ENCODE results near the gene TMEM212.

Gene TMEM212

DNA sequence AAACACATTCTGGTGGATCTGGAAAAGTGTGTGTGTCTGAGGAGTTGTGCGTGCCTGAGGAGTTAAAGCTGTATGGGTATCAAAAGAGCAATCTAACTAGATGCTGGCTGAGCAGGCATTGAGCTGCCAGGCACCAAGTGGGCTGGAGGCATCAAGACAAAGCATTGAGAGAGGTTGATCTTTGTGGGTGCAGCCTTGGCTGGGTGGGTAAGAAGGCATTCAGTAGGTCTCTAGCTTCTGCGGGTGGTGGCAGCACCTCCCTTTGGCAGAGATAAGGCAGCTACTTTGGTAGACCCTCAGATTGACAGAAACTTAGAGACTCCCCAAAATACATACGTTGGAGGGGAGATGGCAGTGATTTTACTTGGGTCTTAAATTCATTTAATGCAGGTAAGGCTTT lies 15.8 kb upstream of the TMEM212 start:
- DNase-seq (ENCODE audit: low spot score) = no peak
- ChIA-PET POLR2A (ENCODE audit: low non-redundant PET) (no interaction called here), CTCF (no interaction called here)
- no peak overlapping the region for H3K27ac ChIP-seq
- TF ChIP-seq, protein P1, sequence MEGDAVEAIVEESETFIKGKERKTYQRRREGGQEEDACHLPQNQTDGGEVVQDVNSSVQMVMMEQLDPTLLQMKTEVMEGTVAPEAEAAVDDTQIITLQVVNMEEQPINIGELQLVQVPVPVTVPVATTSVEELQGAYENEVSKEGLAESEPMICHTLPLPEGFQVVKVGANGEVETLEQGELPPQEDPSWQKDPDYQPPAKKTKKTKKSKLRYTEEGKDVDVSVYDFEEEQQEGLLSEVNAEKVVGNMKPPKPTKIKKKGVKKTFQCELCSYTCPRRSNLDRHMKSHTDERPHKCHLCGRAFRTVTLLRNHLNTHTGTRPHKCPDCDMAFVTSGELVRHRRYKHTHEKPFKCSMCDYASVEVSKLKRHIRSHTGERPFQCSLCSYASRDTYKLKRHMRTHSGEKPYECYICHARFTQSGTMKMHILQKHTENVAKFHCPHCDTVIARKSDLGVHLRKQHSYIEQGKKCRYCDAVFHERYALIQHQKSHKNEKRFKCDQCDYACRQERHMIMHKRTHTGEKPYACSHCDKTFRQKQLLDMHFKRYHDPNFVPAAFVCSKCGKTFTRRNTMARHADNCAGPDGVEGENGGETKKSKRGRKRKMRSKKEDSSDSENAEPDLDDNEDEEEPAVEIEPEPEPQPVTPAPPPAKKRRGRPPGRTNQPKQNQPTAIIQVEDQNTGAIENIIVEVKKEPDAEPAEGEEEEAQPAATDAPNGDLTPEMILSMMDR (conservative IDR thresholded peaks at IDR 0.05; ENCODE audit: low read depth) = no peak

DNA sequence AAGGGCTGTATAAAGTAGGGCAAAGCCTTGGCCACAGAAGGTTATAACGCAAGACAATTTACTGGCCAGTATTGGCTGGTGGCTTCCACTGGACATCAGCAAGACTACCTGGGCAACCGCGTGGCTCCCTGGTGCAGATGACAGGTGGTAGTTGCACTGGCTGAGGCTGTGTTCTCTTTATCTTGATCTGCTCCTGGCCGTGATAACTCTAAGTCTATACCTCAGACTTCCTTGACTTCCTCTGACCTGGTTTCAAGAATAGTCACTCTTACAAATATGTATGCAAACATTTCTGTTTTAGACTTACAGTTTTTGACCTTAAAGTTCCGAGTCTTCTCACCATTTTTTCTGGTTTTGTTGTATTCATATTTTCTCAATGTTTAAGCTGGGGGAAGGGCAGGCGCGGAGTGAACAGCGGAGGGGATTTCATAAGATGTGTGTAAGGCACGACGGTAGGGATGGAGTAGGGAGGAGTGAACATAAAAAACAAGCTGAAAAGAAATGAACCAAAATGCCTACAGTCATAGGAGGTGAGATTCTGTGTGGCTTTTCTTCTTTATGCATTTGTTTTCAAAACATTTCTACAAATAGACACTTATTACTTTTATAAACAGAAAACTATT lies 15.2 kb upstream of the TMEM212 start:
- H3K27ac ChIP-seq = no peak overlapping the region
- ChIA-PET POLR2A (ENCODE audit: low non-redundant PET) (no interaction called here), CTCF (interaction anchor here (0.5 to 0.6 kb wide), 3 partner anchors 181 to 1069 kb away, joined by 3 read pairs; no protein-coding TSS in a partner anchor)
- DNase-seq (ENCODE audit: low spot score) = no peak
- TF ChIP-seq, protein P1 (conservative IDR thresholded peaks at IDR 0.05; ENCODE audit: low read depth) = no peak

DNA sequence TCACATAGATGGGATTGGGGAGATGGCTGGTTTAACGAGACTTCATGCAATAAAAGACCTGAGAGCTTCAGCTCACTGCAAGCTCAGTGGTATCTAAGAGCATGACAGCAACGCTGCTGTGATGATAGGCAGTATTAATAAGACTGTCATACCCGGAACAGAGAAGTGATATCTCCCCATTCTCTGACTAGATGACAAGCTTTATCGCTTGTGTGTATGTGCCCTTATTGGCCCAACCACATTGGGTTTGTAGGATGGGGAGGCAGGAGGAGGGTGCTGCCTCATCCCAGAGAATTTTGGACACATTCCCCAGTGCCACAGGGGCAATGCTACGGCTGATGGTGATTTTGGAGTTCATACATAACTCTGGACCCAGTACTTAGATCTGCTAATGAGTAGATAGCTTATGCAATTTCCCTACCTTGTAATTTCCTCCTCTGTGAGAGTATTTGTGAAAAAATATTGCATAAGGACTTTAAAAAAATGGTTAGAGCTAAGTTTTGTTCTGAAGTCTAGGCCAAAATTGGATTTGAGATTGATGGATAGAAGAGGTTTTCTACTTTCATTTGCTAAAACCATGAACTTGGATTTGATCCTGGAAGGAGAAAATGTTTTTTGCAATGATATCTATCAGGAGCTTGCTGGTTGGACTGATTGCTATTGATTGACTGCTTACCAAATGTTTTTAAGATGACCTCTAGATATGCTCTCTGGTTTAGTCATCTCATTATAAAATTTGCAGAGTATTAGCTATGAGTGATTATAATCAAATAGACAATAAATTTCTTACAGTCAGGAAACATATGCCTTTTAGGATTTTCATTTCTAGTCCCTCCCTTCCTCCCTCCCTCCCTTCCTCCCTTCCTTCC lies 14.0 kb upstream of the TMEM212 start:
- POLR2A ChIA-PET (ENCODE audit: low non-redundant PET) = interaction anchor here (0.9 kb wide), 1 partner anchor 19 kb away, joined by 3 read pairs; the partner anchor contains the start of gene PLD1
- CTCF ChIA-PET = interaction anchor here (0.6 to 1.4 kb wide), 10 partner anchors 19 to 762 kb away, joined by 3 to 15 read pairs (median 4); no protein-coding TSS in a partner anchor
- DNase-seq (ENCODE audit: low spot score) = no peak
- TF ChIP-seq, protein P1 (conservative IDR thresholded peaks at IDR 0.05; ENCODE audit: low read depth) = no peak
- no peak overlapping the region for H3K27ac ChIP-seq

DNA sequence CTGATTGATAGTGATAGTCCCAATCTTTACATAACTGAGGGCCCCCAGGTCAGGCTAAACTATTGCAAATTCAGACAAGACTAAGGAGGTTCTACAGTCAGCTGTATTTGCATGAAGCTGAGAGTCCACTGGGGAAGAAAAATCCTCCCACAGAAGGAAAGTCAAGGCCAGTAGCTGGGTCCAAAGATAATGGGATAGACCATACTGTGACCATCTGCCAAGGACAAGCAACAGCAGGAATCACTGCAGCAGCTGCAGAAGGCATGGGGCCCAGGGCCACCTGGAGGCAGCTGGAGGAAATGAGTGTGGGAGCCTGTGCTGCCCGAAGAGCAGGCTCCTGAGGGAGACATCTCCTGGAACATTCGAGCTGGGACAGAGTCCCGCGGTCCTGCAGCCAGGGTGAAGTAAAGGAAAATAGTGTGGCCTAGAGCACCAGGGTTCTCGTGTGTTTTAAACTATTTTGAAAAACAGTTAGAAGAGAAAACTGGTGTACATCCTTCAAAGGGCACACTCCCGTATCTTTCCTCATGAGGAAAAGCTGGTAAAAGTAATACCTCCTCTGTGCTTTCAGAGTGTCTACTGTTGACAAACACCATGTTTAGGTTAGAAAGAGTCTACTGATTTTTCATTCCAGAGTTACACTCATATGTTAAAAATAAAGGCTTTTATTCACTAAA lies 13.2 kb upstream of the TMEM212 start:
- H3K27ac ChIP-seq = peak overlapping the region; percentile 35; the same call in 1 of the 2 replicates
- TF ChIP-seq, protein P1 (conservative IDR thresholded peaks at IDR 0.05; ENCODE audit: low read depth) = peak; percentile 64
- POLR2A ChIA-PET (ENCODE audit: low non-redundant PET) = interaction anchor here (0.9 kb wide), 1 partner anchor 20 kb away, joined by 3 read pairs; the partner anchor contains the start of gene PLD1
- peak; percentile 37 for DNase-seq (ENCODE audit: low spot score)
- CTCF ChIA-PET = interaction anchor here (0.6 to 1.4 kb wide), 9 partner anchors 20 to 781 kb away, joined by 3 to 15 read pairs (median 3); no protein-coding TSS in a partner anchor

DNA sequence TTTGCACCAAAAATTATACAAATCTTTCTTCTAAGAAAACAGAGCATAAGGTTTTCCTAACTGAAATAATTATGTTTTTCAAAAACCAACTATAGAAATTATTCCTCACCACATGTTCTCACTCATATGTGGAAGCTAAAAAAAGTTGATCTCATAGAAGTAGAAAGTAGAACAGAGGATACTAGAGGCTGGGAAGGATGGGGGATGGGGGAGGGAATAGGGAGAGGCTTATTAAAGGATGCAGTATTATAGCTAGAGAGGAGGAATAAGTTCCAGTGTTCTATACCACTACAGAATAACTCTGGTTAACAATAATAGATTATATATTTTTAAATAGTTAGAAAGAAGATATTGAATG lies 12.7 kb upstream of the TMEM212 start:
- H3K27ac ChIP-seq = no peak overlapping the region
- POLR2A ChIA-PET (ENCODE audit: low non-redundant PET) = no interaction called here
- TF ChIP-seq, protein P1 (conservative IDR thresholded peaks at IDR 0.05; ENCODE audit: low read depth) = no peak
- DNase-seq (ENCODE audit: low spot score) = no peak
- CTCF ChIA-PET = interaction anchor here (0.5 to 1.4 kb wide), 9 partner anchors 21 to 781 kb away, joined by 3 to 15 read pairs (median 3); no protein-coding TSS in a partner anchor

DNA sequence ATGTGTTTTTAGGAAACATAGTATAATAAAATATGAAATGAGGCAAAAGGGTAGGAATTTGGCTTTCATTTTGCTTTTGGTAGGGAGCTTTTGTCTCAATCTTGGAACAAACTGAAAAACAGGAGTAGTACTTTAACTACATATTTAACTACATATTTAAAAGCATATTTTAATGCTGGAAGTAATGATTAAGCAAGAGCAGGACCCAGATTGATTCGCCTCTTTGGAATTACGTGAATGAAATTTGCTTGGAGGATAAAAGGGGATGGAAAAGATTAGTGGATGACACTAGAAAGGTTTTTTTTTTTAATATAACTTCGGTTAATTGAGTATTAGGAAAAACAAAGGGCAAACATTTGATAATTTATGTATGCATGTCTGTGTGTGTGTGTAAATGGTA lies 11.2 kb upstream of the TMEM212 start:
- TF ChIP-seq, protein P1 (conservative IDR thresholded peaks at IDR 0.05; ENCODE audit: low read depth) = no peak
- no peak overlapping the region for H3K27ac ChIP-seq
- no peak for DNase-seq (ENCODE audit: low spot score)
- ChIA-PET POLR2A (ENCODE audit: low non-redundant PET) (no interaction called here), CTCF (interaction anchor here (0.6 kb wide), 1 partner anchor 777 kb away, joined by 3 read pairs; no protein-coding TSS in a partner anchor)

All from RWPE1 (cell line).